Left lung (tissue), 10 donors: Measurements from ENCODE around the gene ZNFX1. TPM values are rescaled to one million over a fixed set of nuclear protein-coding genes. Genes with fewer than 3 reads are reported as not detected.

Source experiments
- ATAC-seq: fragments of 200-7000 bp; cut with Tn5 transposase; one replicate; pipeline ENCODE4 v1.9.1; 2020; ENCODE audit warnings: moderate library complexity
- DNase-seq, 4 donors: peaks; one replicate each; pipeline ENCODE4 v3.0.0-alpha.2; 2013 to 2020
- H3K27ac ChIP-seq, 2 donors: fragments of 200-600 bp; sonication (generic) in 1 of 2; one replicate each; pipeline versions ENCODE4 v1.5.0 to v1.8.0; 2020 to 2021
- H3K27me3 ChIP-seq, 2 donors: fragments of 200-600 bp; sonication (generic) in 1 of 2; one replicate each; pipeline versions ENCODE4 v1.5.0 to v1.8.0; 2020 to 2021
- H3K36me3 ChIP-seq, 2 donors: fragments of 200-600 bp; sonication (generic) in 1 of 2; one replicate each; pipeline versions ENCODE4 v1.5.0 to v1.8.0; 2020 to 2021
- H3K4me1 ChIP-seq, 2 donors: fragments of 200-600 bp; one replicate each; pipeline ENCODE4 v1.8.0; 2021
- H3K4me3 ChIP-seq, 2 donors: fragments of 200-600 bp; sonication (generic) in 1 of 2; one replicate each; pipeline versions ENCODE4 v1.5.0 to v1.8.0; 2020 to 2021; ENCODE audit warnings: mild to moderate bottlenecking in 1 of 2
- H3K9me3 ChIP-seq, 2 donors: fragments of 200-600 bp; sonication (generic) in 1 of 2; one replicate each; pipeline versions ENCODE4 v1.5.0 to v1.8.0; 2020 to 2021
- intact Hi-C, 2 donors: fragments of 100-400 bp; cut with DNase I; formaldehyde crosslinking; loops; one replicate each; pipeline versions ENCODE4 v1.11.2 to v1.14.2; 2022
- polyA plus RNA-seq, 6 donors: library from polyadenylated mRNA; unstranded; fragments of 120-200 nt; gene quantifications; one replicate each; pipeline ENCODE4 v1.2.1, GENCODE V29; 2013; ENCODE audit not compliant: insufficient read length in 6 of 6
- total RNA-seq, 2 donors: library from RNA; stranded (reverse); fragmentation: NEBNext Ultra II Directional; extraction: Animal tissue kit (Norgen Biotek cat#: 25700); gene quantifications; one replicate each; pipeline ENCODE4 v1.2.1, GENCODE V29; 2021
- TF ChIP-seq, protein P1 (sequence below), 2 donors: fragments of 200-600 bp; sonication (generic) in 1 of 2; IDR thresholded peaks; one replicate each; pipeline versions ENCODE4 v1.5.0 to v1.8.0; 2021; ENCODE audit warnings: antibody characterized with exemption in 2 of 2
- donor health status: DM: no; HTN: yes; CAD: no.
- donor health status: DM: no; HTN: no; CAD: no.

The ZNFX1 gene
- total and polyA plus RNA-seq, 8 donors = 15.5 to 41.0 (median 16.6) TPM

GRCh38 chr20:49275636-49276035 lies 2.2 kb downstream of the ZNFX1 start:
- Histone ChIP-seq H3K36me3 (peaks cover 5 to 66% of the 10 kb centered on the region in 2 donors), H3K4me1 (peaks cover 25 to 63% of the 10 kb centered on the region in 2 donors), H3K27me3 (no peaks in the 10 kb centered on the region), H3K27ac (peak overlapping the region; percentile 96 to 97), H3K9me3 (peaks cover 2 to 8% of the 10 kb centered on the region in 2 donors), H3K4me3 (peak overlapping the region in 1 of 2 donors; percentile 83)
- intact Hi-C loops = no loop called here
- DNase-seq = no peak
- TF ChIP-seq, protein P1, sequence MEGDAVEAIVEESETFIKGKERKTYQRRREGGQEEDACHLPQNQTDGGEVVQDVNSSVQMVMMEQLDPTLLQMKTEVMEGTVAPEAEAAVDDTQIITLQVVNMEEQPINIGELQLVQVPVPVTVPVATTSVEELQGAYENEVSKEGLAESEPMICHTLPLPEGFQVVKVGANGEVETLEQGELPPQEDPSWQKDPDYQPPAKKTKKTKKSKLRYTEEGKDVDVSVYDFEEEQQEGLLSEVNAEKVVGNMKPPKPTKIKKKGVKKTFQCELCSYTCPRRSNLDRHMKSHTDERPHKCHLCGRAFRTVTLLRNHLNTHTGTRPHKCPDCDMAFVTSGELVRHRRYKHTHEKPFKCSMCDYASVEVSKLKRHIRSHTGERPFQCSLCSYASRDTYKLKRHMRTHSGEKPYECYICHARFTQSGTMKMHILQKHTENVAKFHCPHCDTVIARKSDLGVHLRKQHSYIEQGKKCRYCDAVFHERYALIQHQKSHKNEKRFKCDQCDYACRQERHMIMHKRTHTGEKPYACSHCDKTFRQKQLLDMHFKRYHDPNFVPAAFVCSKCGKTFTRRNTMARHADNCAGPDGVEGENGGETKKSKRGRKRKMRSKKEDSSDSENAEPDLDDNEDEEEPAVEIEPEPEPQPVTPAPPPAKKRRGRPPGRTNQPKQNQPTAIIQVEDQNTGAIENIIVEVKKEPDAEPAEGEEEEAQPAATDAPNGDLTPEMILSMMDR (IDR thresholded peaks at IDR 0.05) = no peak
- no peak for ATAC-seq

DNA sequence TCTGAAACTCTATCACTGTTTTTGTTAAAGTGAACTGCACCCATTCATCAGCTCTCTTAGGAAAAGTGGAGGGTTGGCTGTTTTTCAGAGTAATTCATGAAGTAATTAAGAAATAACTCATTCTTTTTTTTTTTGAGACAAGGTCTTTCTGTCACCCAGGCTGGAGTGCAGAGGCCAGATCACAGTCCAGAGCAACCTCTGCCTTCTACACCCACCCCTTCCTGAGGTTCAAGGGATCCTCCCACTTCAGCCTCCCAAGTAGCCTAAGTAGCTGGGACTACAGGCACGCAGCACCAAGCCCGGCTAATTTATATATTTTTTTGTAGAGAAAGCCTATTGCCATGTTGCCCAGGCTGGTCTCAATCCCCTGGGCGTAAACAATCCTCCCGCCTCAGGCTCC lies 2.6 kb downstream of the ZNFX1 start:
- H3K27ac ChIP-seq = peak overlapping the region in 1 of 2 donors; percentile 97
- TF ChIP-seq, protein P1 (IDR thresholded peaks at IDR 0.05) = no peak
- peaks cover under 1 to 66% of the 10 kb centered on the region in 2 donors for H3K36me3 ChIP-seq
- intact Hi-C loops = no loop called here
- H3K9me3 ChIP-seq = peaks cover 0 to 4% of the 10 kb centered on the region in 2 donors
- no peak for DNase-seq
- ATAC-seq = no peak
- peaks cover 24 to 64% of the 10 kb centered on the region in 2 donors for H3K4me1 ChIP-seq
- no peaks in the 10 kb centered on the region for H3K27me3 ChIP-seq
- H3K4me3 ChIP-seq = peak overlapping the region in 1 of 2 donors; percentile 83

DNA sequence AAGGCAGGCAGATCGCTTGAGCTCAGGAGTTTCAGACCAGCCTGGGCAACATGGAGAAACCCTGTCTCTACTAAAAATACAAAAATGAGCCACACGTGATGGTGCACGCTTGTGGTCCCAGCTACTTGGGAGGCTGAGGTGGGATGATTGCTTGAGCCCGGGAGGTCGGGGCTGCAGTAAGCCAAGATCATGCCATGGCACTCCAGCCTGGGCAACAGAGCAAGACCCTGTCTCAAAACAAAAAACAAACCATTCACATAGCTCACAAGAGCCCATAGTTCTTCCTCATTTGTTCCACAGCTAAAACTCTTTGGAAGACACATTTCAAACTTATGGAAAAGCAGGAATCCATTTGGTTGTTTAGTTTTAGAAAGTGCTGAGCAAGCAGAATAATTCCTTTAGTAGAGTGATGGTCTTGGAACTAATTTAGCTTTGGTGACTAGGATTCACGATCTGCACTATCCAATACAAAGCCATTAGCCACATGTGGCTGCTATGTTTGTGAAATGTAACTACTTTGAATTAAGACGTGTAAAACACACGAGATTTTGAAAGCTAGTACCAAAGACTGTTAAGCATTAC lies 4.1 kb downstream of the ZNFX1 start:
- Histone ChIP-seq H3K4me1 (peaks cover 22 to 67% of the 10 kb centered on the region in 2 donors), H3K36me3 (peaks cover 0 to 68% of the 10 kb centered on the region in 2 donors), H3K4me3 (no peak overlapping the region), H3K27ac (no peak overlapping the region), H3K9me3 (no peaks in the 10 kb centered on the region), H3K27me3 (no peaks in the 10 kb centered on the region)
- TF ChIP-seq, protein P1 (IDR thresholded peaks at IDR 0.05) = no peak
- DNase-seq (no peak), ATAC-seq (no peak)
- intact Hi-C loops = no loop called here

- Histone ChIP-seq H3K27ac (no peak overlapping the region), H3K4me1 (peaks cover 23 to 78% of the 10 kb centered on the region in 2 donors), H3K27me3 (no peaks in the 10 kb centered on the region), H3K9me3 (no peaks in the 10 kb centered on the region), H3K36me3 (peaks cover 0 to 75% of the 10 kb centered on the region in 2 donors), H3K4me3 (no peak overlapping the region)
- DNase-seq (no peak), ATAC-seq (no peak)
- intact Hi-C loops = no loop called here
- TF ChIP-seq, protein P1 (IDR thresholded peaks at IDR 0.05) = no peak
These were observed 5.2 kb downstream of the ZNFX1 start for GRCh38 chr20:49272654-49273053.

DNA sequence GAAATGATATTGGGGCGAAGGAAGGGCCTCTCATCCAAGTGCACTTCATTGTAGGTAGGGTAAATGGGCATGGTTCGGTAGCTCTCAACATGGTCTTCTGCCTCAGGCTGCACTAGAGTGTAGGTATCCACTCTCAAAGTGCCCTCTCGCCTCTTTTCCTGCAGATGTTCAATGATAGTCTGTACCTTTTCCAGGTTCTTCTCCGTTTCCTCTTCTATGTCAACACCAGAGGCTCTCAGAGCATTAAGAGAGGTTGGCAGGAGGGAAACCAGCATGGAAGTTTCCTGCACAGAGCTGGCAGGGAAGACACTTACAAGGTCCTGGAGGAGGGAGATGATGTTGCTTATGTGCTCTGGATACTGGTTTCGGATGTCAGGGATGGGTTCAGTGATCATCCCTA lies 7.1 kb downstream of the ZNFX1 start:
- Histone ChIP-seq H3K36me3 (peaks cover 0 to 86% of the 10 kb centered on the region in 2 donors), H3K4me3 (peak overlapping the region in 1 of 2 donors; percentile 12), H3K4me1 (peaks cover 30 to 85% of the 10 kb centered on the region in 2 donors), H3K9me3 (no peaks in the 10 kb centered on the region), H3K27me3 (no peaks in the 10 kb centered on the region), H3K27ac (peak overlapping the region in 1 of 2 donors; percentile 38)
- intact Hi-C loops = no loop called here
- ATAC-seq = no peak
- TF ChIP-seq, protein P1 (IDR thresholded peaks at IDR 0.05) = no peak
- DNase-seq = no peak
